SK-N-DZ (cell line): Measurements from ENCODE around the gene KNTC1.
"Not testable (repeated sequence)": the region's sequence is repeated elsewhere in the genome, so short reads cannot be mapped to it uniquely, and the experiment has no call there.

Experiments used
- DNase-seq: peaks from one replicate; pipeline ENCODE4 v3.0.0-alpha.2; 2015; ENCODE audit warnings: low spot score

KNTC1 gene

DNA sequence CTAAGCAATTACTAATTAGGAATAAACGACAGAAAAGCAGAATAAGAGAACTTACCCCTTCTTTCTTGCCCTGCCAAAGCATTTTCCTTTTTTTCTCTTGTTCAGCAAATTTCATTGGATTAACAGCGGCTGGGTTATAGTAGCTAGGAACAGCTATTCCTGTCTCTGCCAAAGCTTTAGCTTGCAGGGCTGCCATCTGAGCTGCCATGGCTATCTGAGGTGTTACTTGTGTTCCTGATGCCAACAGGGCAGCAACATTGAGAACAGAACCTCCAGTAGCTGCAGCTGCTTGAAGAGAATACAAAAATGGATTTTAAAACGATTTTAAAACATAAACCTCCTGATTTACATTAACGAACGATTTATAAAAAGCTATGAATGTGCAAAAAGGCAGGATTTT lies 18.9 kb upstream of the KNTC1 start:
- DNase-seq: no peak

DNA sequence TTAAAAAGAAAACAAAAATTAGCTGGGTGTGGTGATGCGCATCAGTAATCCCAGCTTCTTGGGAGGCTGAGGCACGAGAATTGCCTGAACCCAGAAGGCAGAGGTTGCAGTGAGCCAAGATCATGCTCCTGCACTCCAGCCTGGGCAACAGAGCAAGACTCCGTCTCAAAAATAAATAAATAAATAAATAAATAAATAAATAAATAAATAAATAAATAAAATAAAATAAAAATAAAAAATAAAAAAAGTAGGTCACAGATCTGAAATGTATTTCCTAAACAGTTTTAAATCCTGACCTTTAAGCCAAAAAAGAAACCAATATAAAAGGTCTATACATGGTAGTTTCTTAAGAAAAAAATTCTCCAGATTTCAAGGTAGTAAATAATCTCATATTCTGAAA lies 14.0 kb upstream of the KNTC1 start:
- DNase-seq: not testable (repeated sequence)

DNA sequence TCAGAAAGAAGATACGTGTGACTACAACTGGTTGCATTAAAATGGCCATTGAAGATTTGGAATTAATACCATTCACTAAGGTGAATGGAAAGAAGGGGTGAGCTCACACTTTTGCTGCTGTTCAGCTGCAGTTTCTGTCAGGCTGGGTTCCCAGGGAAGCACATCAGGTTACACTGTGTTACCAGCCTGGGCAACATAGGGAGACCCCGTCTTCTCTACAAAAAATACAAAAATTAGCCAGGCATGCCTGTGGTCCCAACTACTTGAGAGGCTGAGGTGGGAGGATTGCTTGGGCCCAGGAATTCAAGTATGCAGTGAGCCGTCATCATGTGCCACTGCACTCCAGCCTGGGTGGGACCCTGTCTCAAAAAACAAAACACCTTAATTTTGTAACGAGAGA lies 13.4 kb upstream of the KNTC1 start:
- DNase-seq: no peak

DNA sequence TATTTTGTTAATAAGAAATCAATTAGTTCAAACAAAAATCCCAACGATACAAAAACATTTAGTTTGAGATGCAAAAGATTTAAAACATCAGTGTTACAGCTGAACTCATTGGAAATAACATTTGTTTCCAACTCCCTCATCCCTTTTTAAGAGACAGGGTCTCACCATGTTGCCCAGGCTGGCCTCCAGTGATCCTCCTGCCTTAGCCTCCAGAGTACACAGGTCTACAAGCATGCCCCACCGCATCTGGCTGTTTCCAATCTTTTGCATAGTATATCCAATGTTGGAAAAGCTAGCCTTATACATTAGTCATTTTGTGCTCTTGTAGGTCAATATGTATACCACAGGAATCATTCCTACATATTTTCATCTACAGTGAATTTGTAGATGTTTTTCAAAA lies 11.8 kb upstream of the KNTC1 start:
- DNase-seq: no peak

DNA sequence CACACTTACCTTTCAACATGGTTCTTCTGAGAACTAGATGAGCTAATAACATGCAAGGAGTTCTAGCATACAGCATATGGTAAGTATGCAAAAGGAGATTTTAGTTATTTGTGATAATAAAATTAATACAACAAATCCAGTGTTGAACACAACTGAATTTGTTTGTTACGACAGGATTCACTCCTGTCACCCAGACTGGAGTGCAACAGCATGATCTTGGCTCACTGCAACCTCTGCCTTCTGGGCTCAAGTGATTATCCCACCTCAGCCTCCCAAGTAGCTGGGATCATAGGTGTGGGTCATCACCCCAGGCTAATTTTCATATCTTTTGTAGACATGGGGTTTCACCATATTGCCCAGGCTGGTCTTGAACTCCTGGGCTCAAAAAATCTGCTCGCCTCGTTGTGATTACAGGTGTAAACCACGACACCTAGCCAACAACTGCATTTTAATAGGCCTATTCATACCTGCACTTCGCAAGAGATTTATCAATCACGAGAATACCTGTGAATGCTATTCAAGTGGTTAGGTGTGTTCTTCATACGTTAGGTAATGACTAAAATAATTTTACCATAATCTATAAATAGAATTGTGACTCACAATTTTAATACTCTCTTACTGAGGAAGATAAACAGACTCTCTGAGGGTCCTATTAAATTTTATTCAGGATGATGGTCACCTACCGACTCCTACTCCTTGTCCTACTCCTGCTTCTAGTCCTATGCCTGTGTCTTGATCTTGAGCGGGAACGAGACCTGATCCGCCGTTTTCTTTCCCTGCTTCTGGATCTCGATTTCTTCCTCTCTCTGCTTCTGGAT lies 10.3 kb upstream of the KNTC1 start:
- DNase-seq: no peak

DNA sequence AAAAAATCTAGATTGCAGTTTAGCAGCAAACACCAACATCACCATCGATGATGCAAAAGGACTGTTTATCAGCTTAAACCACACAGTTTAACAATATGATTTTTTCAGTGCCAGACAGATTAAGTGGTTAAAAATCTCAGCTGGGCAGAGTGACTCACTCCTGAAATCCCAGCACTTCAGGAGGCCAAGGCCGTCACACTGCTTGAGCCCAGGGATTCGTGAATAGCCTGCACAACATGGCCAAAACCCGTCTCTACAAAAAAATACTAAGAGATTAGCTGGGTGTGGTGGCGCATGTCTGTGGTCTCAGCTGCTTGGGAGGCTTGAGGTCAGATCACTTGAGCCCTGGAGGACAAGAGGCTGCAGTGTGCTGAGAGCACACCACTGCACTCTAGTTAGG lies 9.2 kb upstream of the KNTC1 start:
- no peak for DNase-seq

DNA sequence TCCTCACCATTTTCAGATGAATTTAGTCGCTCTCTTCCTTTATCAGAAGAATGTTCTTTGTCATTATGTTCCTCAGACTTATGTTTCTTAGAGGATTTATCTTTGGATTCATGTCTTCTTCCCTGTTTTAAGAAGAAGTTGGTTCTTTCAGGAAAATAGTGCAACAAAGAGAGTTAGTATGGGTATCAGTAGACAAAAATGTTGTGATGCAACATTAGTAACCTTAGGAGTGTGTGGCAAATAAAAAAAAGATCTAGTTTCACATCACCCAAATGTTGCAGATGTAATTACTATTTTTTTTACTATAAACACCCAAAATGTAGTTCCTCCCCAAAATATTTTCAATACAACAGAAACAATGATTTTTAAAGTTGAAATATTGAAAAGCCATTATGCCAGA lies 8.1 kb upstream of the KNTC1 start:
- no peak for DNase-seq

DNA sequence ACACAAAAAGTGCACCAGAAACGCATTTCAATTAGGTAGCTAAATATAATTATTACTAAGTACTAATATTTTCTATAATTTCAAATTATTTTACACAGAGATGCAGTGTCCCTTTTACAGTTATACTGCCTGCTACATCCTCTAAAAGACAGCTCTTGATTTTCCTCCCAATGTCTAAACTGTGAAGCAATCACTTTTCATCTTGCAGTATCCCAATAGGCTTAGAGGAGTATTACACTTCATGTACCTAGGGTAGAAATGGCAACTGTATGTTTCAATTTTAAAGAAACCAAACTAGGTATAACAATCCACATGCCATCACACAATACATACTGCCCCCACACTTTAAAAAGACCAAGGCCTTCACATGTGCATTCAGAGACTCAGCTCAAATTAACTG lies 7.6 kb upstream of the KNTC1 start:
- DNase-seq: no peak

DNA sequence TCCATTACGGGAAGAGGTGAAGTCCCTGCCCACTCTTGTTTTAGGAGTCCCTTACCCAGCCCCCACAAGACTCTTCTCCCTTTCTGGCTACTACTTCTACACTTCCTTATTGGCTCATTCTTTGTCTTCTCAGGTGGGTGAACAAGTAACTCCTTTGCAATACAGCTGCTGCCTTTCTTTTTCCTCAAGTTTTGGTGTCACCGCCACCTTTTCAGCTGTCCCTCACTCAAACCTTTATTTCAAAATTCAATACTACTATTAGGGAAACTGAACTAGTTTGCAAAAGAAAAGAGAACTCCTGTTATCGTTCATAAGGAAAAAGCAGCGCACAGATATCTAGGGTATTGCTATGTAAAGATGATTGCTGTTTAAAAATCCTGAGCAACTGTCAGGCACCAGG lies 6.4 kb upstream of the KNTC1 start:
- no peak for DNase-seq

DNA sequence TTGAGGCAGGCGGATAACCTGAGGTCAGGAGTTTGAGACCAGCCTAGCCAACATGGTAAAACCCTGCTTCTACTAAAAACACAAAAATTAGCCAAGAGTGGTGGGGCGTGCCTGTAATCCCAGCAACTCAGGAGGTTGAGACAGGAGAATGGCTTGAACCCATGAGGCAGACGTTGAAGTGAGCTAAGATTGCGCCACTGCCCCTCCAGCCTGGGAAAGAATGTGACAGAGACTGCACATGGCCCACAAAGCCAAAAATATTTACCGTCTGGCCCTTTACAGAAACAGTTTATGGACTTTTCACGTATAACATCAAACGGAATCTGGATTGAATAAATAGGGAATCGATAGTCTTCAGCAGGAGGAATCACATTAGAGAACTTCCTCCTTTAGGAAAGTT lies 3.8 kb upstream of the KNTC1 start:
- no peak for DNase-seq

DNA sequence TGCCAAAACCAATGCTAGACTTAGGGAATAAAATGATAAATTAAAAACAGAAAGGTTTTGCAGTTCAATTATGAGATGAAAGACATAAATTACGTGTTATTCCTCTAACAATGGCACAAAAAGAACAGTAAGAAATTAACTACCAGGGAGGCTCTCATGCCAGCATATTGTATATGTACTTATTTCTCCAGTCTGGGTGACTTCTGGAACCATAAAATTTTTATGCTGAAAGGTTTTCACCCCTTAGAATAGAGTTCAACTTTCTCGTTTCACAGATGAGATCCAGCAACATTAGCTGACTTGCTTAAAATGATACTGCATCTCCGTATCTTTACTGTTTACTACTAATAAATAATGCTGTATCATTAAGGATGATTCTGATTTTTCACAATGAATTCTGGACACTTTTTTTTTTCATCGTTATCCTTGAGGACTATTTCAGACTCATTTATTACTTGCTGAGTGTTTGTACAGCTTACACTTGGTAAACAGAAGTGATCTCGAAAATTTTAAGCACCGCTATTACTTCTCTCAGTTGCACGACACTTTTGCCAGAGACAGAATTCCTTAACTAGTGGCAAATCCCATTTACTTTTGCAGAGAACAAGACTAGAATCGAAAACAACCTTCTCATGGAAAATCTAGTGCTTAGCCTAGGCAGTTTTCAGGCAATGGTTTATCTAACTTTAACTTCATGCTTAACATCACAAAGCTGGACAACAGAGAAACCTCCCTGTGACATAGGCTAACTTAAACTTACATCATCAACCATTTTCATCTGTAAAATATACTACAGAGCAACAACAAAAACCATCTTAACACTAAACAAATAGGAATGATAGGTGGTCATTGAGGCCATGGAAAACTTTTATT lies 3.0 kb upstream of the KNTC1 start:
- DNase-seq: no peak

DNA sequence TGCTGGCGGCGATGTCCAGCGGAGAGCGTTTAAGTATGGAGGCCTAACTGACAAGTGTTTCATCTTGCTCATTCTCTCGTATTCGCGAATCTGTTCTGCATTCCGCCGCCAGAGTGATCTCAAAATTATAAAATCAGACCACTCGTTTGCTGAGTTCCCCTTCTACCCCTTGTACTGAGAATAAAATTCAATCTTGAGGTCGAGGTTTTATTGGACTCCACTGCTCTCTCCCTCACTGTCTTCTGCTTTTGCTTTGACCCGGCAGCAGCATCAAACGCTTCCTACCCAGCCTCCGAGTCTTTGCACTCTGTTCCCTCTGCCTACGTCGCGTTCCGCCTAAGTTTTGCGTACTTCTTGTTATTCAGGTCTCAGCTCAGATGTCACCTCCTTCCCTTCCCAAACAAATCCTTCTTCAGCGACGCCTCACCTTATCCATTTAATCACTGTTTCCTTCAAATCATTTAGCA lies 462 bp downstream of the KNTC1 start:
- DNase-seq: no peak

DNA sequence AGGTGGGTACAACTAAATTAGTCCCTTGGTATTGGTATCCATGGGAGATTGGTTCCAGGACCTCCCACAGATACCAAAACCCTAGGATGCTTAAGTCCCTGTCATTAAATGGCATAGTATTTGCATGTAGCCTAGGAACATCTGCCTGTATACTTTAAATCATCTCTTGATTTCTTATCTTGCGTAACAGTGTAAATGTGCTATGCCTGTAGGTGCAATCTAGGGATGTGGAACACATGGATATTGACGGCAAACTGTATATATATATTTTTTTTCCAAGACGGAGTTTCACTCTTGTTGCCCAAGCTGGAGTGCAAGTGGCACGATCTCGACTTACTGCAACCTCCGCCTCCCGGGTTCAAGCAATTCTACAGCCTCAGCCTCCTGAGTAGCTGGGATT lies 1.5 kb downstream of the KNTC1 start:
- DNase-seq: no peak

DNA sequence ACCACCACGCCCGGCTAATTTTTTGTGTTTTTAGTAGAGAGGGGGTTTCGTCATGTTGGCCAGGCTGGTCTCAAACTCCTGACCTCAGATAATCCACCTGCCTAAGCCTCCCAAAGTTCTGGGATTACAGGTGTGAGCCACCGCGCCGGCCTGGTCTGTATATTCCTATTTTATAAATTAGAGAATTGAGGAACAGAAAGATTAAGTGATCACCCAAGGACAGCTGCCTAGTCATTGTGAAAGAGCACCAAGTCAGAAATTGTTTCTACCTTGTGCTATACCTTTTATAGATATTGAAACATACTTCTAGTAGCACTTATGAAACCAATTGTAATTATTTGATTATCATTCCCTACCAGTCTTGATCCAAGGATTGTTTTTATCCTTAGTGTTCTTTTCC lies 1.9 kb downstream of the KNTC1 start:
- no peak for DNase-seq

DNA sequence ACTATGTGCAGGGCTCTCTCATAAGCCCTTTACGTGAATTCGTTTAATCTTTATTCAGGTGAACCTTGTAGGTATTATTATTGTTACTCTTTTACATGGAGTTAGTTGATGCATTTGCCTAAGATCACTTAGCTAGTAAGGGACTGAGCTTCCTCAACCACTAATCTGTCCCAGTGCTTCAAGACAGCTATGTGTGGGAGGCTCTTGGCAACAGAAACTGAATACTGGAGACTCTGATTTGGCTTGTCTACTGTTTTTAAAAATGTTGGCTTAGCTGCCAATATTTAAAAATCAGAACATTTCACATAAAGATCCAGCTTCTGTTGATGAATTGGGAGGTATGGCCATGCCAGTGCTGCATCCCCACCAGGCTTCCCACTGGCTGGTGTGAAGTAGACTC lies 6.8 kb downstream of the KNTC1 start:
- DNase-seq: no peak

DNA sequence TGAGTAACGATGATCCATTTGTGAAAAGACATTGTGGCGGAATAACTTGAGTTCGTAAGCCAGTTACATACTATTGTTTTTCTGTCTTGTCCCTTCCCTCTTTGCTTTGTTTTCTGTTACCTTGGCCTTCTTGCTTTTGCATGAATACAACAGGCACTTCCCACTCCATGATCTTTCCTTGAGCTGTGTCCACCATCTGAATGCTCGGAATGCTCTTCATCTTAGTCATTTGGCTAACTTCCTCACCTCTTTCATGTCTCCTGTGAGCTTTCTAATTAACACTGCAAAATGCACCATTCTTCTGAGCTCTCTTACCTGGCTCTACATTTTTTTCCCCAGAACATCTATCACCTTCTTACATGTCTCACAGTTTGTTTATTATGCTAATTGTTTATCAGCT lies 10.0 kb downstream of the KNTC1 start:
- no peak for DNase-seq

DNA sequence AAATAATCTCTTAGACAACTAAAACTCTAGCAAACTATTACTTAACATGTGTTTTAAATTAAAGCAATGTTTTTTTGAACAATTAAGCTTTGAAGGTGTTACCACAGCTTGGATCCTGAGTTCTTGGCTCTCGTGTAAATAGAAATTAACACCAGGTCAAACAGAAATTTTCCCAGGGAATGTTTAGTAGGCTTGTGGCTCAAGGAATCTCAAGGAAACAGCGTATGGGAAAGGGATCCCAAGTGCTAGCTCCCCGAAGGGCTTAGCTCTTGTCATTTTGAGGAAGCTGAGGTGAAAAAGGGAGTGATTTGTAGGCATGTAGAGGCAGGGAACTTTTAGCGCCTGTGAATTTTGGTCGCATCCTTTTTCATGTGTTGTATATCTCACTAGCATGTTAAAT lies 11.4 kb downstream of the KNTC1 start:
- no peak for DNase-seq

DNA sequence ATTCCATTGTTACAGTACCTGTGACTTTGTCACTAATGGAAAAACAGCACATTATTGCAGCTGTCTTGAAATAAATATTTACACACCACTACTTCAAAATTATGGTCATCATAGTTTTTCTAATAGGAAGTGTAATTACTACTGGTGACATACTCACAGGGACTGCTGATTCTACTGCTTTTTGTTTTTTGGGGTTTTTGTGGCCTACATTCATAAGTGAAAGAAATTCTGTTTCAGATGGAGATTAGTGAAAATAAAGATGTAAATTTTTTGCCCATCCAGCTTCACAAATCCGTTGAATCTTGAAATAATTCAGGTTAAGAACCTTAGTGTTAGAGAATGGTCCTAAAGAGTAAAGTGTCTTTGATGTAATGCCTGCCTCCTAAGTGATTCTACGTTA lies 17.5 kb downstream of the KNTC1 start:
- no peak for DNase-seq

DNA sequence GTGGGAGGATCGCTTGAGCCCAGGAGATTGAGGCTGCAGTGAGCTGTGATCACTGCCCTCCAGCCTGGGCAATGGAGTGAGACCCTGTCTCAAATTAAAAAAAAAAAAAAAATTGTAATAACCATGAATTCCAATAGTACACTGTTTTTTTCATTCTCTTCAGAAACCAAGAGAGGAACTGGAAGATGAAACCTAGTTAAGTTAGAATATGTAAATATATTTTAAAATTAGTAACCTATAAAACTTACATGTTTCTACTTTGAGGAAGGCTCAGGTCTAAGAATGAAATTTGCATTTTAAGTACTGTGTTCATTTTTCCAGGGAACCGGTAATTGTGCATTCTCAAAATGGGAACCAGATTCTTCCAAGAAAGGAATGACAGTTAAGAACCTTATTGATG lies 18.8 kb downstream of the KNTC1 start:
- no peak for DNase-seq

DNA sequence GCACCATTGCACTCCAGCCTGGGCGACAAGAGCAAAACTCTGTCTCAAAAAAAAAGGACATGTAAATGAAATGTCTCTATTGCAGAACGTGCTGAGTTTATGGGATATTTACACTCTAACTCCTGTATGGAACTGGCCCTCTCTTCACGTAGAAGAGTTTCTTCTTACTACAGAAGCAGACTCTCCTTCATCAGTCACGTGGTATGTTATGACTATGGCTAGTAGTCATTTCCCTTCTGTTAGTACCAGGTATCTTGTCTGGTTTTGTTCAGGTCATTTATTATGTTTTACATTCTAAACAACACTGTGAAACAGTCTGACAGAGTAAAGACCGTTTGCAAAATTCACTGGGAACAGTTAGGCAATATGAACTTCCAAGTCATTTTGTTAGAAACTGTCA lies 20.3 kb downstream of the KNTC1 start:
- no peak for DNase-seq

DNA sequence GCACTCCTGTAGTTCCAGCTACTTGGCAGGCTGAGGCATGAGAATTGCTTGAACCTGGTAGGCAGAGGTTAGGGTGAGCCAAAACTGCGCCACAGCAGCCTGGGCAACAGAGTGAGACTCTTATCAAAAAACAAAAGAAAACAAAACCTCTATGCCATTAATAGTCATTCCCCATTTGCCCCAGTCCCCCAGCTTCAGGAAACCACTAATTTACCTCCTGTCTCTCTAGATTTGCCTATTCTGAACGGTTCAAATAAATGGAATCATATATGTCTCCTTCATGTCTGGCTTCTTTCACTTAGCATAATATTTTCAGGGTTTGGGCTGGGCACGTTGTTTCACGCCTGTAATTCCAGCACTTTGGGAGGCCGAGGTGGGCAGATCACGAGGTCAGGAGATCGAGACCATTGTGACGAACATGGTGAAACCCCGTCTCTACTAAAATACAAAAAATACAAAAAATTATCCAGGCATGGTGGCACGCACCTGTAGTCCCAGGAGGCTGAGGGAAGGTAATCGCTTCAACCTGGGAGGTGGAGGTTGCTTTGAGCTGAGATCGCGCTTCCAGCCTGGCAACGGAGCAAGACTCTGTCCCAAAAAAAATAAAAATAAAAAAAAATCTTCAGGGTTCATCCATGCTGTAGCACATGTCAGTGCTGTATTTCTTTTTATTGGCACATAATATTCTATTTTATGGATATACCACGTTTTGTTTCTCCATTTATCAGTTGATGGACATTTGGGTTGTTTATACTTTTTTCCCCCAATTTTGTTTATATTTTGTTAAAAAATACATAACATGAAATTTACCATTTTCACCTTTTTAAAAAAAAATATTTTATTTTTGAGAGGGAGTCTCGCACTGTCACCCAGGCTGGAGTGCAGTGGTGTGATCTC lies 31.9 kb downstream of the KNTC1 start:
- DNase-seq: no peak

DNA sequence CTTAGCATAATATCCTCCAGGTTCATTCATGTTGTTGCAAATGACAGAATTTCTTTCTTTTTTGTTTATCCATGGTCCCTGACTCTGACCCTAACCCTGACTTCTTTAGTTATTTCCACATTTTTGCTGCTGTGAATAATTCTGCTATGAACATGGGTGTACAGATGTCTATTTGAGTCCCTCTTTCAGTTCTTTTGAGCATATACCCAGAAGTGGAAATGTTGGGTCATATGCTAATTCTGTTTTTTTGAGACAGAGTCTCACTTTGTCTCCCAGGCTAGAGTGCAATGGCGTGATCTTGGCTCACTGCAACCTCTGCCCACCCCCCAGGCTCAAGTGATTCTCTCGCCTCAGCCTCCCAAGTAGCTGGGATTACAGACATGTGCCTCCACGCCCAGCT lies 33.1 kb downstream of the KNTC1 start:
- DNase-seq: no peak
